SW480 (cell line): Measurements from ENCODE around the gene FTO.
A peak's percentile ranks its signal among the peaks of the same experiment; 100 is the strongest.

Experiments used
- DNase-seq: peaks from one replicate; pipeline ENCODE4 v3.0.0-alpha.2; 2016; ENCODE audit warnings: low spot score

FTO gene

DNA sequence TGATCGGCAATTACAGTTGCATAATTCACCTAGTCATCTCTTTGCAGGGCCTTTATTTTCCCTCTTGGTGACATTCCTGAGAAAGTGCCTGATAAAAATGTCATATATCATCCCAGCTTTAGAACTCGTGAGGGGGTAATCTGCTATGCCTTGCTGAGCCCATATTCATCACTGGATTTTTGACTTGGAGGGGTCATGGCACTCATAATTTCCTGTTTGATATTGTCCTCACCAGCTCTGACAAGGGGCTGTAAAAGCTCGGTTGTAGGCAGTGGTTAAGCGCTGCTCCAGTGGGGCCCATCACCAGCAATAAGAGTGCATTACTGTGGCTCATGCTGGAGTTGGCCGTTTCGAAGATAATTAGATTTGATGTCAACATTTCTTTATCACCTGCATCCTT, 355.4 kb downstream of the FTO start:
- no peak for DNase-seq

DNA sequence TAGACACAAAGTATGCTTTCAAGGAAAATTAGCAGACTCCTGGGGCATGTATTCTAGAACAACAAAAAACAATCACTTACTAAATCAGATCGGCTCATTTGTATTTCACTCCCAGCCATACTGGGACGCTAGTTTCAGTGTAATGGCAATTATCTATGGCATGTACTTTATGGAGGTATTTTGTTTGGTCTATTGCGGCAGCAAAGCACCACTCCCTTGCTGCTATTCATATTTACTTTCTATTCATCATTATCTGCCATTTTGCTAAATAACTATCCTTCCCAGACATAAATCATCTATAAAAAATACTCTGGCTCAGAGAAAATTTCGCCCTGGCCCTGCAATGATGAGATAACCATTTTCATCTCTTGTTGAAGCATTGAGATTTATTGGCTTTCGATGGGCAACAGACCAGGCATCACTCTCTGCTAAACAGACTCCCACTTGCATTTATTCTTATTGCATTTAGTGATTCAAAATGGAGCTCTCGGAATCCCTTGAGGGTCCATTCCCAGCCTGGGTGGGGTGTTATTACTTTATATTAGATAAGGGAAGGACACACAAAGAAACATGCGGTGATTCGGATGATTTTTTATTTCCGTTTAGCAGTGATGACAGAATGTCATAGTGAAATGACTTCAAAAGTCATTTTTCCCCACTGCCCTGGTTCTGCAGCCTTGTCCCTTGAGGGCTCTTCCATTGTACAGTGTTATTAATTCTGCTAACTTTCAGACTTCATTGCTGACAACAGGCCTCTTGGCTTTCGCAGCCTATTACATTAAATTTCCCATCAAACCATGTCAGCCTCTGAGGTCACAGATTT, 356.9 kb downstream of the FTO start:
- DNase-seq: no peak

DNA sequence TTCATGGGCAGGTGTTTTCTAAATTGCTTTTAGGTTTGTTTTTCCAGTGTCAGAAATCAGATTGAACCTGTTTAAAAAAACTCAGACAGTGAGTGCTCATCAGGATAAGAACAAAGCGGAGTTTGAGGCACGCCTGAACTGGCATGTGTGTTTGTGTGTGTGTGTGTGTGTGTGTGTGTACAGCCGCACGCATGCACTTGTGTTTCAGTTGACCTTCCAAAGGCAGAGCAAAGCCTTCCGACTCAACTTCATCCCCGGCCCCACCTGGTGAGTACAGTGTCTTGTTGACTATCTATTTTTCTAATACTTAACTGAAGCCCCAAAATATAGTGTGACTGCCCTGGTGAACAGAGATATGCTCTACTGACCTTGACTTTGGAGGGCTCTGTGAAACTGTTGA, 357.5 kb downstream of the FTO start:
- DNase-seq: no peak

DNA sequence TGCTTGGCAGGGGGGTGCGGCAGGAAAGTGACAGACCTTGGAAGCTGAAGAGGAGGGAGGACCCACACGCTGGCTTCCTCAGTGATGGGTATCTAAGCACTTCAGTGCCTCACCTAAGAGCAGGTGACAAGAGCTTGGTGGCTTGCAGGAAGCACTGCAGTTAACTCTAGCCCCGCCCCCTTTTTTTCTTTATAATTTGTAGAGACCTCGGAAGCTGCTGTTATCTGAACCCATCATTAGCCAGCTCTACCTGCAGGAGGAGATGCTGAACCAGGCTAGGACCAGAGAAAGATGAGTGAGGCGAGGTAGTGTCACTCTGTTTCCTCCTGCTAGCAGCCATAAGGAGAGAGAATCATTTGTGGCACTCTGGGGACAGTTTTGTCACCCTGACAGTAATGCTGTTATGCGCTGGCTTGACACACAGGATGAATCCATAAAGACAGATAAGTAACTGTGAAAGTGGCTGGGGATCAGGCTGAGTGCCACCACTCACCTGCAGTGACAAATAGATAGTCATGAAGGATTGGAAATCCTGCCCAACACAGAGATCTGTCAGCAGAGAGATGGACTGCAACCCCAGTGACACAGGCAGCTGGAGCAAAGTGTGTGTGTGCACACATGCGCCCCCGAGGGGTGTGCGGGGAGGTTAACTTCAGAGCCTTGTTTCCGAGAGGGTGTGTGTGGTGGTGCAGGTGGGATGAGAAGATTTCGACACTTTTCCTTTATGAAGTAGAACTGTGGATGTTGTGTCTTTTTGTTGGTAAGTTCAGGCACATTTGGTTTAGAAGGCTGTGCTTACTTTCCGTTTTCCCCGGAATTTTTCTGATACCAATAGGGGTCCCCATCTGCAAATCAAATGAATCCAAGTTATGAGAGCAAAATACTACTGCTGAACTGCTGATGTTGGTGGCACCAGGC, 358.7 kb downstream of the FTO start:
- no peak for DNase-seq

DNA sequence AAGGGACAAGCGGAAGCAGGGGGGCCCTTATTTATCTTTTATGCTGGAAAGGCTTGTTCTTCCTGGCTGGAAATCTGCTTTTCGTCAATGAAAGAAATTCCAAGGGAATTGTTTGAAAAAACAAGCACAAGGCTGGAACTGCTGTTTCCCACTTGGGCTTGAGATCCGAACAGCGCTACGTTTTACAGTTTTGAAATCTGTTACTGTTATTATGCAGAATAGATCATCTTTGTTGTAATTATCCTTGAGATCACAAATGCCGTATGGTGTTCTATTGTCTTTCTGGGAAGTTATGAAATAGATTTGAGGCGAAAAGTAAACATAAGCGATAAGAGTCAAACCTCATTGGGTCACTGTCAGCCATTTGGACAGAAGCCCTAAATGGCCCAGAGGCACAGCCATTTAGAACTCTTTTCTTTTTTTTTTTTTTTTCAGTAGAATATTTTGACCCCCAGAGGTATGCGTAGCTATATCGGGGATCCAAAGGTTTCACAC, 359.4 kb downstream of the FTO start:
- DNase-seq: no peak

DNA sequence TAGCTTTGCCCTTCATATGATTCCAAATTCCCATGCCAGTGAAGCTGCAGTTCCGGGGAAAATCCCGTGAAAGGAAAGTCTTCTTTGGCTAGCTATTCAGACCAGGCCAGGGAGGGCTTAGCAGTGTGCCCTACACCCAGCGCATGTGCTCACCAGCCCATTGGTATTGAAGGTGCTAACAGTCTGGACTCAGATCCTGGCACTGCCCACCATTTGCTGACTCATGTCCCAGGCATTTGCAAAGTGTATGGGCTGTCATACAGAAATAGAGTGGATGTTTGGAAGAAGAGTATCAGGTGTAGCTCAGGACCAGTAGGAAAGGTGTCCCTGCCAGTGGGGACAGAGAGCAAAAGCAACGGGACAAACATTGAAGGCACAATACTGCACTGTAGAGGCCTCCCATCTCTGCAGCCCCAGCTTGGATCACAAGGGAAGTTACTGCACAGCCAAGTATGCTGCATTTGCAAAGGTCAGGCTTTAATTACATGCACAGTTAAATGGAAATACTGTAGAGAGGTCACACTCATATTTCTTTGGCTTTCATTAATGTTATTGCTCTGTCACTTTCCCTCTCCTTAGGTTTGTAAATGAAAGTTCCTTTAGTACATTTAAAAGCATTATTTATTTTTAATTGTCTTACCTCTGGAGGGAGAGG, 362.6 kb downstream of the FTO start:
- peak; percentile 41 for DNase-seq

DNA sequence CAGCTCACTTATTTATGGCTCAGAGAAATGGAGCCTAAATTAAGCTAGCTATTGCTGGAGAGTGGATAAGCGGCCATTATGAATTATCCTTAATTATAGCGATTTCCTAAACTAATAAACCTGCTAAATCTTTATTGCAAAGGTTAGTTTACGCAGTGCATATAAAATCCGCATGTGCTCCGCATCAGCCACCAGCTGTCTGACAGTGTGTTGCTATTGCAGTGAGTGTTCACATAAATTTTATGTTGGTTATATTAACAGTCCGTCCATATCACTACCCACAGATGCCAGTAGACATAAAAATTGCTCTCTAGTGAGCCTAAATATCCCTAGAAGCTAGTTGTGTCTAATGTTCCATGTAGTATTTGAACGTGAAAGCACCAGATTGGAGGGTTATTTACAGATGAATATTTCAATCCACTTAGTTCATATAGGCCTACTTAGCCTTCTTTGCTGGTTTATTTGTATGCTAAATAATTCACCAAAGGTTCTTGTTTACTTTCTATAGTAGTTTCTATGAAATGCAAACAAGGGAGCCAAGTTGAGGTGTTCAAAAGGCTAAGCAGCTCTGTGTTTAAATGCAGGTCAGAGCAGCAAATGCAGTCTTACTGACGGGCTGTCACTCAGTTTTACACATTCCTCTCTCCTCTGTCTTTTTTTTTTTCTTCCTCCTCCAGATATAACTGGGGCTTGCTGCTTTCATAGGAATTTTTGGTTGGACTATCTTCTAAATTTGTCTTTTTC, 363.5 kb downstream of the FTO start:
- no peak for DNase-seq

DNA sequence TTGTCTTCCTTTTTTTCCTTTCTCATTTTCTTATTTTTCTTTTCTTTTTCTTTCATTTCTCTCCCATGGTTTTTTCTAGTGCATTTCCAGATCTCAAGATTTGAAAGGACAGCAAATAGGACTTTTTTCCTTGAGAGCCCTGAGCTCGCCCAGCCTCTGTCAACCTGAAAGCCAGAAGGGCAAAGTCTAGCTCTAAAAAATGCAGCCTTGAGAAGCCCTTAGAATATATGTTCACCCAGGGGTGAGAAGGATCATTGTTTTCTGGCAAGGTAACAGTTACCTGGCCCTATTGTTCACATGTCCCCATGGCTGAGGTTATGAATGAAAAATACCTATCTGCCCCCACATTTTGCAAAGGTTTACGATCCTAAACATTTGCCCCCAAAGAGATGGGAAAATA, 364.3 kb downstream of the FTO start:
- no peak for DNase-seq

DNA sequence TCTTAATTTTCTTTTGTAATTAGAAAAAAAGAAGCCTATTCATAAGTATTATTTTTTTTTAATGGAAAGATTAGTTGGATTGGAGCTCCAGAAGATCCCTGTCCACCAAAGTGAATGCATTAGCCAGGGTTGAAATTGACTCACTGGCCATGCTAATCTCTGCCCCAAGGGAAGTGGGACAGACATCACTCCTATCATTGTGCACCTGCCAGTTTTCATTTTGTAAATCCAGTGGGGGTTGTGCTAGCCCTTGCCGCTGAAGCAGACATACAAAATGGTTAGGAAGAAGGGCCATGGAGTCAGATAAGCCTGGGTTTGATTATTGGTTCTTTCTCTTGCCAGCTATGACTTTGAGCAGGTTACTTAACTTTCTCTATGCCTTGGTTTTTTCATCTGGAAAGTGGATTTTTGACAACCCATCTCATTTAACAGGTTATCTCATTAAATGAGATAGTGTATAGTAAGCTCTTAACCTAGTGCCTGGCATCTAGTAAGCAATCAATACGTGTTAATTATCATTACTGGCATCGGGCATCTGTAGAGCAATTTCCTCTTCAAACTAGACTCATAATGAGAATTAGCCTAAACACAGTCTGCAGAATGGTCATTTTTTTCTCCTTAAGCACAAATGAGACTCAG, 365.8 kb downstream of the FTO start:
- DNase-seq: no peak

DNA sequence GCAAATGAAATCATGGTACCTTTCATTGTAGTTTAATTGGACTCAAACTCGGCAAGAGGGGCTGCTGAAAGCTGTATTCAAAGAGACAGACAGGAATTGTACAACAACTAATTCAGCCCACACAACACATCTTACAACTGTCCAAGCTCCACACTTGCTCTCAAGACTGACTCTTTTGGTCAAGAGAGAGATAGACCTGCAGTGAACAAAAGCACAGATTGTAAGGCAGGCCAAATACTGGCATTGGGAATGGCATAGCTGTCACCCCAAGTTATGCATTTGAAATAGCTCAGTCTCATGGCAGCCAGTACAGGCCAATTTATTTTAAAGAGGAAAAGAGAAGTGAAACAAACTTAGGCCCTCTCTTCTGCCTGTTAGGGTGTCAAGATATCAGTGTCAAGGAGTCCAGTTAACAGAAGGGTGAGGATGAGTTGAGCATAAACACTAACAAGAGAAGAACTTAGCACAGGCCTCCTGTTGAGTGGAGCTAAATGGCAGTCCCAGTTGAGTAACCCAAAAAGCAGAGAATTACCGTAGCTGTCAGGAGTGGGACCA, 366.9 kb downstream of the FTO start:
- DNase-seq: no peak

DNA sequence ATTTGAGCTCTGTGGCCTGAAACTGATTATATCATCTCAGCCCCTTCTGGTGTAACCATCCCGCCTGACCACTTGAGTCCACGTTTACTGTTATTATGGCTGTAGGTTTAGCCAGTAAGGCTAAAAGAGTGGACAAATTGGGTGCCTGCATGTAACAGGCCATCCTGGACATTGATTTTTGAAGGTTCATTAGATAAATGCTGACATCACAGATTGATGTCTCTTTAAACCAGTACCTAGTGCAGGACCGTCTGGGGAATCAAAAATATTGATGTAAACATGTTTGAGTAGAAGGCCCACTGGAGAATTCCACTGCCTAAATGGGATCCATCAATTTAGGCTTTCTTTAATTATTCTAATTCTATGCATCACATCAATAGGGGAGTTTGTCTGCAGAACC, 367.6 kb downstream of the FTO start:
- no peak for DNase-seq

DNA sequence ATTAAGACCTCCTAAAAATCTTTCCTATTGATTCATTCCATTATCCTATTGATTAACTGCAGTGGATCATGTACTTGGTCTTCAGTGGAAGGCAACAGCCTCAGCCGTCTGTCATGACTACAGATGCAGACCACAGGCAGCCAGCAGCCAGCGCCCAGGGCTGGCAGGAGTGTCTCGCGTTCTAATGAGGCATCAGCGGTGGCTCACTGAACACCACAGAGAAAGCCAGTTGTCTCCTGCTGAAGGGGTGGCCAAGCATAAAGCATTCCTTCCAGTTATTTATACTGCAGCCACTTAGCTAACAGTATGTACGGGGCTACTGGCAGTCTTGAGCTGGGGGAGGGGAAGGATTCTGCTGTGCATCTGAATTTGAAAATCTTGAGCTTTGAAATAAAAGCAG, 368.3 kb downstream of the FTO start:
- DNase-seq: no peak

DNA sequence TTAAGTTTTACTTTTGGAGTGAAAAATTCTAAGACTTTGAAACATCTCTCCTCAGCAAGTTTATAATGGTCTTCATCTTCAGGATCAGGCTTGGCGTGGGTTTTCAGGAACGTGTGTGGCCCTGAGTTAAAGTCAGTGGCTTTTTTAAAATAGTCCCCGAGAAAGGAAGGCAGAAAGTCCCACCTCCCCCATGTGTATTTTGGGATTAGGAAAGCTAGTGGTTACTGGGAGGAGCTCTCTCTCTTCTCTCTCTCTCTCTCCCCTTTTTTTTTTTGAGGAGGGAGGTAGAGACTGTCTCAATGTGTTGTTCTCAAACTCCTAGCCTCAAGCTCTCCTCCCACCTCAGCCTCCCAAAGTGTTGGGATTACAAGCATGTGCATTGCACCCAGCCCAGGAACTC, 369.4 kb downstream of the FTO start:
- no peak for DNase-seq

DNA sequence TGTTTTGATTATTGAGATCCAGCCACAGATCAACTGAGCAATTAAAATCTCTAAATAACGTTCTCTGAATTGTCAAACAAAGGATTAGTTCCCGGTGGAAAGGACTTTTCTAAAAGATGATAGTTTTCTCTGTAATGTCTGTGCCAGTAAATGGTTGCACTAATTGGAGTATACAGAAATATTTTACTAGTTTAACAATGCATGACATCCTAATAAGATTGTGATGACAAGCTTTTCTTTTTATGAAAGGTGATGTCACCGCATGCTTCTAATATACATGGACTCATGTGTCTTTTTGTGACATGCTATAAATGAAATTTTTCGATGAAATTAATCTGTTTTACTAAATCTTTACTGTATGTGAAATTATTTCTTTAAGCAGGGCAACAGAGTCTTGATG, 371.5 kb downstream of the FTO start:
- DNase-seq: no peak

DNA sequence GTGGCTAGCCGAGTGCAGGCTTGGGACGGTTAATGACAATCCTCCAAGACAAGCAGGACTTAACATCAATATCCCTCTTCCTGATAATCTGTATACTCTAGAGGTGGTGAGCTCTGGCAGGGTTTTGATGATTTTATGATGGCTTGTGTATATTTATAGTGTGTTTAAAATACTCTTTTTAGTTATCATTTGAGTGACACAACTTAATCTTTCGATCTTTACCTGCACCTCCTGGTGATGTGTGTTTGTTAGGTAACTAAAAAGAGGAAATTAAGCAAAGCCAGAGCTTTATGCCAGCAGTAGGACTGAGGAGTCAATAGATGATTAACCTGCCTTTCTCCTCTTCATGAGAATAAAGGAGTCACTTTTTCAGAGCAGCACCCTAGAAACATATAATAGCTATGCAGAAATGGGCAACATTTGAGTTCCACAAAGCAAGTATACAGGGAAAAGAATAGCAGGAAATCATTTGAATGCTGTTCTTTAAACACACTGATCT, 372.1 kb downstream of the FTO start:
- DNase-seq: no peak

DNA sequence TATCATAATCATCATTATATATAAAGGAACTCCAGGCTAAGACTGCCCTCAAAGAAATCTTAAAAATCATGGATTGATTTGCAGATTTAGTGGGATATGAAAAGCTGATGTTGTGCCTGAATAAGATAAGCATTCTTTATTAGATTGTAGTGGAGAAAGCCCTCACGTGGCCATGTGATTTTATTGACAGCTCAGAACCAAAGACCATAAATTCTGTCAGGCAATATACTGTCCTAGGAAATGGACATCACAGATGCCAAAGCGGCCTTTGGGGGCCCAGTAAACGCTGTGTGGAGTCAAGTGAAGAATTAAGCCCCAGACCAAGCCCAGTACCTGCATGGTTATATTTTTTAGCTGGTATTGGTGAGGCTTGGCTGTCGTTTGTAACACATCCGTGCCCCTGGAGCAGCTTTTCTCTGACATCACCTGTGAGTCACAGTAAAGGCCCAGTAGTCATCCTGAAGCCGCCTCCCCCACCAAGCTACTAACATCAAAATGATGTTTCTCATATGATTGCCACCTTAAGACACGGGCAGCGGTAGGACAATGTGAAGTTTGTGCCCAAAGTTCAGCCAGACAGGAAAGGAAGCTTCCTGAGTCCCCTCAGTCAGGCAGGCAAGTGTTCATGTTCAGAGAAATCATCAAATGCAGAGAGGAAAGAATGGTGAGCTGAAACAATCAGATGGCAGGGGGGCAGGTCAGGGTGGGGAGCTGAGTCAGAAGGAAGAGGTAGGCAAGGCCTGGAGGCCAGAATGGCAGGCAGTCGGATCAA, 373.3 kb downstream of the FTO start:
- no peak for DNase-seq

DNA sequence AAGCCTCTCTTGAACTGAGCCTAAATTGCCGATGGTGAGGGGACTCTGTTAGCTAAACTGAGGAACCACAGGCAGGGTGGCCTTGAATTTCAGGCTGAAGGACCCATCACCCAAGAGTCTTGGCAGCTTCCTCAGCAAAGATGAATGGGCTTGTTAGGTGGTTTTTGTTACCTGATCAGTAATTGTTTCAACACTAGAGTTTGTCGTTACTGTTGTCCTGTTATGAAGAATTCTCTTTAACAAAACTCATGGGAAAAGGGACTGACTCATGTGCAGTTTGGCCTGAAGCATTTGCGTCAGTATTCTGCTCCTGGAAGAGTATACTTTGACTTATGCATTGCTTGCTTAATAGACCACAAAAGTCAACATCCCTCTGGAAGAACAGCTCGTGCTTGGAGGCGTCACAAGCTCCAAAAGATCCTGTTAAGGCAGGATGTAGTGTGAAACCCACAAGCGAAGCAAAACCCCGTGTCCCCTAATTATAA, 376.6 kb downstream of the FTO start:
- DNase-seq: no peak

DNA sequence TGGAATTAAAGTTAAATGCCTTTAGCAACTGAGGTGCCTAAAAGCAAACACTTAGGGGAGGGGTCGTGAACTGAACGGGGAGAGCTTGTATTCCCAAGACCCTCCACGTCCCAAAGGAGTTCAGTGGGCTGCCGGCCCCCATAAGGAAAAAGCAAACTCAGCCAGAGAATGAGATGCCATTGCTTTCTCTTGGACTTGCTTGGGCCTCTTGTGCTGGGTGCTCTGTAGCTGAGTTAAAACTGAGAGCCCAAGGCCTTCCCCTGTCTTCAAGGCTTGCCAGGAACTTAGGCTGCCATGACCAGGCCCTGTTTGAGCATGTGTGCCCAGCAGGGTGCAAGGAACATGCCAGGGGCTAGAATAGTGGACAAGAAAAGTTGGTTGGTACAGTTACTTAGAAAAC, 382.8 kb downstream of the FTO start:
- no peak for DNase-seq

DNA sequence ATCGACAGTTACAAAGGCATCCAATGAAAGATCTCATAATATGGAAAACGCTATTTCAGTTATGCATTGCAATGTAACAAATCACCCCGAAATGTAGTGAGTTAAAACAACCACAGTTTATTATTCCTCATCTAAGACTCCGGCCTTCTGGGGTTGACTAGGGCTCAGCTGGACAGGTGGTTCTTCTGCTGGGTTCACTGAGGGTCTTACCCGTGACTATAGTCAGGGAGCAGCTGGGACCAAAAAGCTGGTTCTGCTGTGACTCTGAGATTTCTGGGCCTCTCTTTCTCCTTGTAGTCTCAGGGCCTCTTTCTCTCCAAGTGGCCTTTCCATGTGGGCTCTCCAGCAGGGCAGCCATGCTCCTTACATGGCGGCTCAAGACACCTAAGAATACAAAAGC, 386.6 kb downstream of the FTO start:
- no peak for DNase-seq

DNA sequence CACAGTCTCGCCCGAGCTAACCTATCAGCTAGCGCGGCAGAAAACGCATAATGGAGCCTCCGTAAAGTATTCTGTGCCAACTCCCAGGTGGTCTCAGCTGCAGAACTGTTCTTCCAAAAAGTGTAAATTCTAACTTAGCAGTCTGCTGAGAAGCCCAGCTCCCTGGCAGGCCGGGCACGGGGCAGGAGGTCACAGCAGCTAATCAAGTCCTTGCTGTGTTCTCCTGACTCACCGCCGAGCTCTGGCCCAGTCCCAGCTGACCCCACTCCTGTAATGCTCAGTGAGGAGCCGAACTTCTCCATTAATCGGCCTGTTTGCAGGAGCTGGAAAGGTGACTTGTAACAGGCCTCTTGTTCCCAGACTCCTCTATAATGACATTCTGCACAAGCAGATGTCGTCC, 389.3 kb downstream of the FTO start:
- DNase-seq: no peak
